Fibroblast of skin of right biceps (primary cell): Measurements from ENCODE around the gene PCBD2.
A peak's percentile ranks its signal among the peaks of the same experiment; 100 is the strongest.
"Not testable (repeated sequence)": the region's sequence is repeated elsewhere in the genome, so short reads cannot be mapped to it uniquely, and the experiment has no call there.

ENCODE experiments used
- DNase-seq: peaks from one replicate; pipeline ENCODE4 v3.0.0-alpha.2; 2013

Gene PCBD2

DNA sequence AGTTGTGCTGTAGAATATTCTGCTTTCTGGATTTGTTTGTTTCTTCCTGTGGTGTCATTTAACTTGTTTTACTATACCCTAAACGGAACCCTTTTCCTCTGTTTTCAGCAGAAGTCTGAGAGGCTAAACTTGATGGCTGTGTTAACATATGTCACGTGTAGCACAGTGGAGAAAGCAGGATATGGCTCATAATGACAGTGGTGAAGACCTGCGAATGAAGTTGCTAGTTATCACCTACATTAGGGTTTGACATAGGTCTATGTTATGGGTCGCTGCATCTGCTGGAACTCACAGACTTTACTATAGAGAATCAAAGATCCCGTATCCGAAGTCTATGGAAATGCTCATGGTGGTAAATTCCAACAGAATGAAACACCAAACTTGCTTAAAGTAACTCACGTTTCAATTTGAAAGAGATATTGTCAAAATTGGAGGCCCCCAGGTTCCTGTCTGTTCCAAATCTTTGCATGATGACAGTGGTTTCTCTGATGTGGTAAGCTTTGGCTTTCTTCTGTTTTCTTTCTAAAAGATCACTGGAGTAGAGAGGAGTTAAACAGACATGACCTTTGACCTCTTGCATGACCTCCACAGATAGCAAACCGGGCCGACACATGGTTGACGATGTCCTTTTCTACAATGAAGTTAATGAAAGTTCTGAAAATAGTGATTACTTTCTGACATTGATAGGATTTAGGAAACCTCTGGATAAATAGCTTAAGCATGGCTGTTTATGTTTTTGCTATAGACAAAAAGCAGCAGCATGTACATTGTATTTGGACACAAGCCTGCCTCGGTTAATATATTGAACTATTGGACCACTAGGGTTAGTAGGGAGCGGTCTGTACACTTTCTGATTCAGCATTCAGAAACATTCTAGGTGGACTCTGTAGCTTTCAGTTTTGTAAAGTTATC, 59.7 kb downstream of the PCBD2 start:
- no peak for DNase-seq

DNA sequence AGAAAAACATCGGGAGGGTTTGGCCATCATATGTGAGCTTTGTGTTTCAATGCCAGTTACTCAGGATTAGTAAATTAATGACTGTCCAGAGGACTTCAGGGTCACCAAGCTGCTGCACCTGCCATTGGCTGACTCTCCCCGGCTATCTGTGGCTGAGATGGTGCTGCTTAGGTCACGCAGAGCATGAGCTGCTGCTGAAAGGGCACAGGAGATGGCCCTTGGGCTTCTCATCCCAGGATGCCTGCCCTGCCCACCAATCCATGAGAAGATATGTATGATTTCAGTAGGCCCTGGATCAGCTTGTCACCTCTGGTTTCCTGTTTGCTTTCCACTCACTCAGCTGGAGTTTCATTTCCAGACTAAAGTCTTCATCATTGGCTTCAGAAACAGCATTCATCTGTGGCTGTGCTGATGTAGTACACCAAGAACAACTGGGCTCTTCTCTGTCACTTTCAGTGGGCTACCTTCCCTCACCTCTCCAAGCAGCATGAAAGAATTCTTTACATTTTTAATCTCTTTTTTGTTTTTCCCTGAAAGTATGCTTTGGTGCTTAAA, 60.4 kb downstream of the PCBD2 start:
- DNase-seq, result no peak

- DNase-seq, result no peak
Observed at GRCh38 chr5:134967607-134968006, 62.7 kb downstream of the PCBD2 start, which contains the start of gene CATSPER3. Gene CATSPER3, plus strand, starts transcription at chr5:134967907. Its CDS starts 85 bp downstream, at chr5:134967992.

DNA sequence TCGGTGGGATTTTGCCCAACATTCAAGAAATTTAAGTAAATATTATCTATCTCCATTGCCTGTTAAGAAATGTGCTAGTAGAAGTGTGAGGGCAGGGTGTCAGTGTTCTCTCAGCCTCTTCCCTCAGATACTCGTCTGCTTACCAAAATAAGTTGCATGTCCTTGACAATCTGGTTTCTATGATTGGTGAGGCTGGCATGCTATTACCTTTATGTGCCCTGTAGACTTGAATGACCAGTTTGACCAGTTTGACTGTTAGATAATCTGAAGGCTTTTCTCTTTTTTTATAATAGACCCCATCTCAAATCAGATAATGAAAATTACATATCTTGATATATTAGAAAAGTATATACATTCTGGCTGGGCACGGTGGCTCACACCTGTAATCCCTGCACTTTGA, 63.1 kb downstream of the PCBD2 start:
- DNase-seq, result no peak

GRCh38 chr5:134969166-134969565, 64.2 kb downstream of the PCBD2 start:
- DNase-seq, result no peak

DNA sequence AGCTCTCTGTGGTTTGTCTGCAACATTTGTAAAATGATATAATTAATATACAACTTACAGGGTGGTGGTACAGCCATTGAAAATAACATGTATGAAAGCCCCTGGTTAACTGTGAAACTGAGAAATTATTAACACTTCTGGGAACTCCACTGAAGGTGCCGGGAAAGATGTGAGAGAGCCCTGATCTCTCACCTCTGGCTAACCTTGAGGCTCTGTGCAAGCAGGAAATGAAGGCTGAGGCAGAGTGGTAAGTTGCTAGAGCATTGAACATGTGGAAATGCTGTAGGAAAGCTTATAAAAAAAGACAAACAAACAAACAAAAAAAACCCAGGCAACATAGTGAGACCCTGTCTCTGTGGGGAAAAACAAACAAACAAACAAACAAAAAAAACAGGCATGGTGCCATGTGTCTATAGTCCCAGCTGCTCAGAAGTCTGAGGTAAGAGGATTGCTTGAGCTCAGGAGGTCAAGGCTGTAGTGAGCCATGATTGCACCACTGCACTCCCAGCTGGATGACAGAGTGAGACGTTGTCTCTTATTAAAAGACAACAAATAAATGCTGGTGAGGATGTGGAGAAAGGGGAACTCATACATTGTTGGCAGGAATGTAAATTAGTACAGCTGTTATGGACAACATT, 70.3 kb downstream of the PCBD2 start:
- no peak for DNase-seq

- no peak for DNase-seq
Observed at GRCh38 chr5:134975843-134976242, 70.9 kb downstream of the PCBD2 start.

- no peak for DNase-seq
Observed at GRCh38 chr5:134976841-134977240, 71.9 kb downstream of the PCBD2 start.

GRCh38 chr5:134979416-134979815, 74.5 kb downstream of the PCBD2 start:
- DNase-seq, result no peak

- DNase-seq, result no peak
Observed at GRCh38 chr5:134982230-134982629, 77.3 kb downstream of the PCBD2 start.

DNA sequence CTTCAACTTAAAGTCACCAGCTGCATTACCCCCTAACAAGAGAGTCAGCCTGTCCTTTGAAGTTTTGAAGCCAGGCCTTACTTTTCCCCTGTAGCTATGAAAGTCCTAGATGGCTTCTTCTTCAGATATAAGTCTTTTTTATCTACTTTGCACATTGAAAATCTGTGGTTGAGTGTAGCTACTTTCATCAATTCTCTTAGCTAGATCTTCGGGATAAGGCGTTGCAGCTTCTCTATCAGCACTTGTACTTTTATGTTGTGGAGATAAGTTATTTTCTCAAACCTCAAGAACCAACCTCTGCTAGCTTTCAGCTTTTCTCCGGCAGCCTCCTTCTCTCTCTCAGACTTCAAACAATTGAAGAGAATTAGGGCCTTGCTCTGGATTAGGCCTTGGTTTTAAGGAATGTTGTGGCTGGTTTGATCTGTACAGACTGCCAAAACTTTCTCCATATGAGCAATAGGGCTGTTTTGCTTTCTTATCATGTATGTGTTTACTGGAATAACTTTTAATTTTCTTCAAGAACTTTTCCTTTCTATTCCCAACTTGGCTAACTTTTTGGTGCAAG, 84.4 kb downstream of the PCBD2 start:
- peak; percentile 9 for DNase-seq

- DNase-seq, result not testable (repeated sequence)
Observed at GRCh38 chr5:134990183-134990582, 85.3 kb downstream of the PCBD2 start.

DNA sequence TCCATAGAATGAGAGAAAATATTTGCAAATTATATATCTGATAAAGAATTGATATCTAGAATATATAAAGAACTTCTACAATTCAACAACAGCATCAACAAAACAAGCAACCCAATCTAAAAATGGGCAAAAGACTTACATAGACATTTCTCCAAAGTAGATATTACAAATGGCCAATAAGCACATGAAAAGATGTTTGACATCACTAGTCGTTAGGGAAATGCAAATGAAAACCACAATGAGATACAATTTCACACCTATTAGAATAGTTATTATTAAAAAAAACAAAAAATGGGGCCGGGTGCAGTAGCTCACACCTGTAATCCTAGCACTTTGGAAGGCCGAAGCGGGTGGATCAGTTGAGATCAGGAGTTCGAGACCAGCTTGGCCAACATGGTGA, 87.2 kb downstream of the PCBD2 start:
- no peak for DNase-seq

- no peak for DNase-seq
Observed at GRCh38 chr5:134993161-134993560, 88.2 kb downstream of the PCBD2 start.

DNA sequence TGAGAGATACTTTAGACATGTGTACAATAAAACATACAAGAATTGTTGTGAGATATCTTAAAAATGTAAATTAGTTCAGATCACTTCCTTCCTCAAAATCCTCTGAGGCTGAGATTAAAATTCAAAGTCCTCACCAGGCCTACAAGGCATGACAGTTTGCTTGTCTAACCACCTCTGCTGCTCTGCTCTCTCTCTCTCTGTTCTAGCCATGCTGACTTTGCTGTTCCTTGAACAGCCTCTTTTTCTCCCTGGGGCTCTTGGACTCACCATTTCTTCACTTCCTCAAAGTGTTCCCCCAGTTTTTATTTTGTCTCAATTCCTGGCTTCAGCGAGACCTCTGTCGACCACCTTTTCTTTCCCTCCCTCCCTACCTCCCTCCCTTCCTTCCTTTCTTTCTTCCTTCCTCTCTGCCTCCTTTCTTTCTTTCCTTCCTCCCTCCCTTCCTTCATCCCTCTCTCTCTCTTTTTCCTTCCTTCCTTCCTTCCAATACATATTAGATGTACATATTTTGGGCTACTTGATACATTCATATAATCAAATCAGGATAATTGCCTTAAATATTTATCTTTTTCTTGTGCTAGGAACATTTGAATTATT, 89.7 kb downstream of the PCBD2 start:
- no peak for DNase-seq

DNA sequence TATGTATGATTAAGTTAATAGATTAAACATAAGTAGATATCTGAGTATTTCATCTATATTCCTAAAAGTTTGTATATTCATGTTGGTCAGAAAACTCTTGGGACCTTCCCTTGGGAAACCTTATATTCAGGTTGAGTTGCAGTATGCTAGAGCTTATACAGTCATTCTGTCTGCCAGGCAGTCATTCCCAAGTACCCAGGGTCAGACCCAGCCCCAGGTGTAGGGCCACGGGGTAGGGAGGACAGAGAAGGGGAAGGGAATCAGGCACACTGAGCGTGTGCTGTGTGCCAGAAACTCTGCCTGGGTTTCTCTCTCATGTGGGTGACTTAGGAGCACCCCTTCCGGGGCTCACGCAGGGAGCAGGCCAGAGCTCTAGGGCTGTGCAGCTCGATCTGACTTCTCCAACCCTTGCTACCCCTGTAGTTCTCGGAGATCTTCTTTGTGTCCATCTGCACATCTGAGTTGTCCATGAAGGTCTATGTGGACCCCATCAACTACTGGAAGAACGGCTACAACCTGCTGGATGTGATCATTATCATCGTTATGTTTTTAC, 91.0 kb downstream of the PCBD2 start:
- DNase-seq, result no peak

- DNase-seq, result no peak
Observed at GRCh38 chr5:134997015-134997414, 92.1 kb downstream of the PCBD2 start.

GRCh38 chr5:134998068-134998467, 93.1 kb downstream of the PCBD2 start:
- DNase-seq, result not testable (repeated sequence)

GRCh38 chr5:135004376-135004775, 99.4 kb downstream of the PCBD2 start:
- no peak for DNase-seq

- no peak for DNase-seq
Observed at GRCh38 chr5:135005076-135005475, 100.1 kb downstream of the PCBD2 start.

- no peak for DNase-seq
Observed at GRCh38 chr5:135007305-135007704, 102.4 kb downstream of the PCBD2 start.

- no peak for DNase-seq
Observed at GRCh38 chr5:135007749-135008363, 102.9 kb downstream of the PCBD2 start.
